H9 (cell line): ENCODE measurements around the gene DLG2. TPM values are rescaled to one million over a fixed set of nuclear protein-coding genes. Genes with fewer than 3 reads are reported as not detected.
"Not testable (repeated sequence)": the region's sequence is repeated elsewhere in the genome, so short reads cannot be mapped to it uniquely, and the experiment has no call there.

Source experiments
- DNase-seq: peaks from one replicate; pipeline ENCODE4 v3.0.0-alpha.2; 2017
- H2AFZ ChIP-seq: one replicate; pipeline ENCODE4 v1.6.1; 2013; ENCODE audit warnings: mild to moderate bottlenecking, low read length, control low read depth, moderate library complexity
- H2AK5ac ChIP-seq: 2 replicates; pipeline ENCODE4 v1.6.1; 2013; ENCODE audit warnings: low read length, control low read depth, mixed read lengths; ENCODE audit not compliant: insufficient read length
- H2BK120ac ChIP-seq: one replicate; pipeline ENCODE4 v1.6.1; 2013; ENCODE audit warnings: low read depth, mild to moderate bottlenecking, low read length, control low read depth, inconsistent platforms; ENCODE audit not compliant: poor library complexity, severe bottlenecking
- H2BK12ac ChIP-seq: 2 replicates; pipeline ENCODE4 v1.6.1; 2013; ENCODE audit warnings: low read length, control low read depth, mixed read lengths, low read depth; ENCODE audit not compliant: insufficient read length
- H2BK15ac ChIP-seq: 2 replicates; pipeline ENCODE4 v1.6.1; 2013; ENCODE audit warnings: low read depth, low read length, control low read depth
- H2BK20ac ChIP-seq: one replicate; pipeline ENCODE4 v1.6.1; 2013; ENCODE audit warnings: low read depth, mild to moderate bottlenecking, low read length, control low read depth, inconsistent platforms; ENCODE audit not compliant: poor library complexity, severe bottlenecking
- H2BK5ac ChIP-seq: 2 replicates; pipeline ENCODE4 v1.6.1; 2013; ENCODE audit warnings: low read length, control low read depth, mixed read lengths; ENCODE audit not compliant: insufficient read length
- H3K14ac ChIP-seq: 2 replicates; pipeline ENCODE4 v1.6.1; 2013; ENCODE audit warnings: low read length, control low read depth; ENCODE audit not compliant: insufficient read depth
- H3K18ac ChIP-seq: 2 replicates; pipeline ENCODE4 v1.6.1; 2013; ENCODE audit warnings: low read depth, mild to moderate bottlenecking, mixed read lengths, low read length, control low read depth; ENCODE audit not compliant: insufficient read length
- H3K23ac ChIP-seq: 2 replicates; pipeline ENCODE4 v1.6.1; 2013; ENCODE audit warnings: low read length, control low read depth, mixed read lengths, low read depth; ENCODE audit not compliant: insufficient read length
- H3K23me2 ChIP-seq: 2 replicates; pipeline ENCODE4 v1.6.1; 2013; ENCODE audit warnings: low read depth, mild to moderate bottlenecking, mixed read lengths, low read length, control low read depth; ENCODE audit not compliant: insufficient read length, poor library complexity, severe bottlenecking
- H3K27ac ChIP-seq: 2 replicates; pipeline ENCODE4 v1.5.1; 2013; ENCODE audit warnings: low read length, control low read depth, mixed read lengths, low read depth; ENCODE audit not compliant: insufficient read length
- H3K27me3 ChIP-seq: 2 replicates; pipeline ENCODE4 v1.6.1; 2013; ENCODE audit warnings: low read length, control low read depth, inconsistent platforms; ENCODE audit not compliant: insufficient read depth
- H3K4ac ChIP-seq: 2 replicates; pipeline ENCODE4 v1.6.1; 2013; ENCODE audit warnings: low read depth, mild to moderate bottlenecking, control low read depth, inconsistent platforms, low read length, moderate library complexity
- H3K4me1 ChIP-seq: 2 replicates; pipeline ENCODE4 v1.6.1; 2013; ENCODE audit warnings: low read length, control low read depth, inconsistent platforms; ENCODE audit not compliant: insufficient read depth
- H3K4me2 ChIP-seq: 2 replicates; pipeline ENCODE4 v1.6.1; 2013; ENCODE audit warnings: low read length, control low read depth, mixed read lengths; ENCODE audit not compliant: insufficient read length, insufficient read depth
- H3K56ac ChIP-seq: 2 replicates; pipeline ENCODE4 v1.6.1; 2013; ENCODE audit warnings: low read depth, mild to moderate bottlenecking, mixed read lengths, low read length, control low read depth; ENCODE audit not compliant: insufficient read length
- H3K79me1 ChIP-seq: 2 replicates; pipeline ENCODE4 v1.6.1; 2013; ENCODE audit warnings: low read depth, mild to moderate bottlenecking, moderate library complexity, low read length, control low read depth, inconsistent platforms; ENCODE audit not compliant: insufficient read depth, poor library complexity, severe bottlenecking
- H3K79me2 ChIP-seq: 2 replicates; pipeline ENCODE4 v1.6.1; 2013; ENCODE audit warnings: low read length, control low read depth, inconsistent platforms; ENCODE audit not compliant: insufficient read depth
- H3K9ac ChIP-seq: 2 replicates; pipeline ENCODE4 v1.6.1; 2013; ENCODE audit warnings: low read length, control low read depth, mixed read lengths; ENCODE audit not compliant: insufficient read length; ENCODE audit errors: extremely low read depth
- H3K9me3 ChIP-seq: one replicate; pipeline ENCODE4 v1.6.1; 2013; ENCODE audit warnings: low read depth, low read length, inconsistent platforms; ENCODE audit not compliant: control insufficient read depth
- H3T11ph ChIP-seq: one replicate; pipeline ENCODE4 v1.6.1; 2013; ENCODE audit warnings: mild to moderate bottlenecking, low read length, control low read depth, inconsistent platforms
- H4K20me1 ChIP-seq: one replicate; pipeline ENCODE4 v1.6.1; 2013; ENCODE audit not compliant: control insufficient read depth, insufficient read length, insufficient read depth
- H4K5ac ChIP-seq: 2 replicates; pipeline ENCODE4 v1.6.1; 2013; ENCODE audit warnings: low read depth, mild to moderate bottlenecking, mixed read lengths, low read length, control low read depth; ENCODE audit not compliant: insufficient read length
- H4K8ac ChIP-seq: replicated peaks from 2 replicates; pipeline ENCODE4 v1.6.1; 2013; ENCODE audit warnings: low read length, control low read depth, mixed read lengths, low read depth; ENCODE audit not compliant: insufficient read length
- H4K91ac ChIP-seq: 2 replicates; pipeline ENCODE4 v1.6.1; 2013; ENCODE audit warnings: low read depth, mild to moderate bottlenecking, moderate library complexity, mixed read lengths, low read length, control low read depth; ENCODE audit not compliant: insufficient read length
- H3K27ac Mint-ChIP-seq, 3 experiments: 2 replicates in 2 of 3; 3 replicates in 1 of 3; pipeline ENCODE4 v1.8.0; 2020 to 2021; ENCODE audit warnings: mixed read lengths in 3 of 3, mild to moderate bottlenecking in 1 of 3, moderate library complexity in 1 of 3
- H3K27me3 Mint-ChIP-seq: 2 replicates; pipeline ENCODE4 v1.8.0; 2021; ENCODE audit warnings: low read depth, mild to moderate bottlenecking, moderate library complexity, mixed read lengths
- H3K36me3 Mint-ChIP-seq, 3 experiments: 2 replicates in 2 of 3; 3 replicates in 1 of 3; pipeline ENCODE4 v1.8.0; 2020 to 2021; ENCODE audit warnings: low read depth in 3 of 3, mixed read lengths in 3 of 3; ENCODE audit not compliant: insufficient read depth in 1 of 3
- H3K4me1 Mint-ChIP-seq, 2 experiments: 2 replicates each; pipeline ENCODE4 v1.8.0; 2020; ENCODE audit warnings: mixed read lengths in 2 of 2
- H3K4me3 Mint-ChIP-seq, 2 experiments: 2 replicates in 1 of 2; 3 replicates in 1 of 2; pipeline ENCODE4 v1.8.0; 2020 to 2021; ENCODE audit warnings: mild to moderate bottlenecking in 2 of 2, mixed read lengths in 2 of 2, moderate library complexity in 1 of 2
- H3K9me3 Mint-ChIP-seq, 2 experiments: 2 replicates in 1 of 2; 3 replicates in 1 of 2; pipeline ENCODE4 v1.8.0; 2020; ENCODE audit warnings: mild to moderate bottlenecking in 2 of 2, mixed read lengths in 2 of 2, moderate library complexity in 1 of 2
- WGBS: extraction: QIAGEN DNeasy Blood & Tissue Kit; methylation state at CpG from one replicate; pipeline ENCODE4 v1.1.7; 2013; ENCODE audit warnings: missing lambda C conversion rate, low lambda C conversion rate, mixed read lengths; ENCODE audit not compliant: insufficient read length; ENCODE audit errors: extremely low coverage; 5-methylcytosine and 5-hydroxymethylcytosine counted together
- total RNA-seq: library from RNA; stranded (reverse); gene quantifications from 2 replicates; pipeline ENCODE4 v1.2.1, GENCODE V29; 2021
- TF ChIP-seq, protein P1 (sequence below): fragments of 200-600 bp; sonication (generic); conservative IDR thresholded peaks from 3 replicates; pipeline ENCODE4 v1.8.0; 2021; ENCODE audit warnings: antibody characterized with exemption, mild to moderate bottlenecking

Gene DLG2
- total RNA-seq, 1 experiment from 2014 or later, result 8.0 TPM

DNA sequence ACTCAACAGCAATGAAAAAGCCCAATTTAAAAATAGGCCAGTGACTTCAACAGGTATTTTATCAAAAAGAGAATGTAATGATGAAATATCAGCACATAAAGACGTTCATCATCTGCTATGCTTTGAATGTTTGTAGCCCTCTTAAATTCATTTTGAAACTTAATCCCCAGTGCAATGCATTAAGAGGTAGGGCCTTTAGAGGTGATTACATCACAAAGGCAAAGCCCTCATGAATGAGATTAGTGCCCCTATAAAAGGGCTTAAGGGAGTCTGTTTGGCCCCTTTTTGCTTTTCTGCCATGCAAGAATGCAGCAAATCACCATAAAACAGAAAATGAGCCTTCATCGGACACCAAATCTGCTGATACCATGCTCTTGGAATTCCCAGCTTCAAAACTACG is 637.0 kb downstream of the DLG2 start:
- Mint-ChIP-seq H3K27ac (0 out of 7 replicates have a peak overlapping the region, but pooled peaks of 1 of the 3 experiments have one; percentile 73), H3K4me1 (peaks cover 10 to 22% of the 10 kb centered on the region in 2 experiments), H3K4me3 (no peak overlapping the region), H3K9me3 (peaks cover 18 to 20% of the 10 kb centered on the region in 2 experiments), H3K27me3 (no peaks in the 10 kb centered on the region), H3K36me3 (peaks cover 4 to 49% (median 10%) of the 10 kb centered on the region in 3 experiments; a peak in 5 of 7 replicates)
- Histone ChIP-seq H3K4me1 (peaks cover 2% of the 10 kb centered on the region; the same call in 1 of the 2 replicates), H3K23ac (no peak overlapping the region), H3K79me1 (no peaks in the 10 kb centered on the region), H2AFZ (no peak overlapping the region), H4K5ac (no peak overlapping the region), H2BK15ac (no peak overlapping the region), H4K8ac (no peak overlapping the region), H3T11ph (no peak overlapping the region), H3K56ac (no peak overlapping the region), H3K9ac (no peak overlapping the region), H3K23me2 (no peaks in the 10 kb centered on the region), H2BK120ac (no peak overlapping the region), H4K20me1 (no peaks in the 10 kb centered on the region), H2BK12ac (no peak overlapping the region), H3K14ac (no peak overlapping the region), H4K91ac (no peak overlapping the region), H3K27me3 (no peaks in the 10 kb centered on the region), H3K4ac (no peak overlapping the region), H3K4me2 (no peak overlapping the region), H3K18ac (no peak overlapping the region), H2BK20ac (no peak overlapping the region), H2AK5ac (no peak overlapping the region), H3K27ac (no peak overlapping the region), H3K79me2 (no peaks in the 10 kb centered on the region; the same call in 1 of the 2 replicates), H2BK5ac (no peak overlapping the region), H3K9me3 (no peaks in the 10 kb centered on the region)
- no CpG with 5 or more reads among the region's 3 CpGs for WGBS
- no peak for DNase-seq
- TF ChIP-seq, protein P1, sequence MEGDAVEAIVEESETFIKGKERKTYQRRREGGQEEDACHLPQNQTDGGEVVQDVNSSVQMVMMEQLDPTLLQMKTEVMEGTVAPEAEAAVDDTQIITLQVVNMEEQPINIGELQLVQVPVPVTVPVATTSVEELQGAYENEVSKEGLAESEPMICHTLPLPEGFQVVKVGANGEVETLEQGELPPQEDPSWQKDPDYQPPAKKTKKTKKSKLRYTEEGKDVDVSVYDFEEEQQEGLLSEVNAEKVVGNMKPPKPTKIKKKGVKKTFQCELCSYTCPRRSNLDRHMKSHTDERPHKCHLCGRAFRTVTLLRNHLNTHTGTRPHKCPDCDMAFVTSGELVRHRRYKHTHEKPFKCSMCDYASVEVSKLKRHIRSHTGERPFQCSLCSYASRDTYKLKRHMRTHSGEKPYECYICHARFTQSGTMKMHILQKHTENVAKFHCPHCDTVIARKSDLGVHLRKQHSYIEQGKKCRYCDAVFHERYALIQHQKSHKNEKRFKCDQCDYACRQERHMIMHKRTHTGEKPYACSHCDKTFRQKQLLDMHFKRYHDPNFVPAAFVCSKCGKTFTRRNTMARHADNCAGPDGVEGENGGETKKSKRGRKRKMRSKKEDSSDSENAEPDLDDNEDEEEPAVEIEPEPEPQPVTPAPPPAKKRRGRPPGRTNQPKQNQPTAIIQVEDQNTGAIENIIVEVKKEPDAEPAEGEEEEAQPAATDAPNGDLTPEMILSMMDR, result no peak

DNA sequence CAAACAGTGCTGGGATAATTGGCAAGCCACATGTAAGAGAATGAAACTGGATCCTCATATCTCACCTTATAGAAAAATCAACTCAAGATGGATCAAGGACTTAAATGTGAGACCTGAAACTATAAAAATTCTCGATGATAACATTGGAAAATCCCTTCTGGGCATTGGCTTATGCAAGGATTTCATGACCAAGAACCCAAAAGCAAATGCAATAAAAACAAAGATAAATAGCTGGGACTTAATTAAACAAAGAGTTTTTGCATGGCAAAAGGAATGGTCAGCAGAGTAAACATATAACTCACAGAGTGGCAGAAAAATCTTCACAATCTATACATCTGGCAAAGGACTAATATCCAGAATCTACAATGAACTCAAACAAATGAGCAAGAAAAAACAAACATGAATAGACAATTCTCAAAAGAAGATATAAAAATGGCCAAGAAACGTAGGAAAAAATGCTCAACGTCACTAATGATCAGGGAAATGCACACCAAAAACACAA is 639.4 kb downstream of the DLG2 start:
- H2BK120ac ChIP-seq, H3K23ac ChIP-seq, H3K27me3 ChIP-seq, H2BK15ac ChIP-seq, H3K79me2 ChIP-seq, H3K4ac ChIP-seq, H3K14ac ChIP-seq, H3K27ac ChIP-seq, DNase-seq, H4K5ac ChIP-seq, H3K27ac Mint-ChIP-seq, H3K4me2 ChIP-seq, H3K4me1 ChIP-seq, H3K9ac ChIP-seq, H4K20me1 ChIP-seq, H3K4me3 Mint-ChIP-seq, H3T11ph ChIP-seq, H4K91ac ChIP-seq, H3K23me2 ChIP-seq, H2BK12ac ChIP-seq, H2AFZ ChIP-seq, H2BK5ac ChIP-seq, H2AK5ac ChIP-seq, H4K8ac ChIP-seq, H3K79me1 ChIP-seq, H3K56ac ChIP-seq, H2BK20ac ChIP-seq, H3K18ac ChIP-seq, H3K9me3 ChIP-seq, H3K27me3 Mint-ChIP-seq: not testable (repeated sequence)
- H3K4me1 Mint-ChIP-seq, result peaks cover 10 to 36% of the 10 kb centered on the region in 2 experiments
- H3K36me3 Mint-ChIP-seq, result peaks cover 6 to 53% (median 15%) of the 10 kb centered on the region in 3 experiments; a peak in 5 of 7 replicates
- WGBS, result no CpG with 5 or more reads among the region's 3 CpGs
- peaks cover 20 to 29% of the 10 kb centered on the region in 2 experiments for H3K9me3 Mint-ChIP-seq
